ENCODE data around the gene CROCC2. TPM values are rescaled to one million over a fixed set of nuclear protein-coding genes. Genes with fewer than 3 reads are reported as not detected.

Gene CROCC2
- total RNA-seq, 1 experiment from 2014 or later: not detected

DNA sequence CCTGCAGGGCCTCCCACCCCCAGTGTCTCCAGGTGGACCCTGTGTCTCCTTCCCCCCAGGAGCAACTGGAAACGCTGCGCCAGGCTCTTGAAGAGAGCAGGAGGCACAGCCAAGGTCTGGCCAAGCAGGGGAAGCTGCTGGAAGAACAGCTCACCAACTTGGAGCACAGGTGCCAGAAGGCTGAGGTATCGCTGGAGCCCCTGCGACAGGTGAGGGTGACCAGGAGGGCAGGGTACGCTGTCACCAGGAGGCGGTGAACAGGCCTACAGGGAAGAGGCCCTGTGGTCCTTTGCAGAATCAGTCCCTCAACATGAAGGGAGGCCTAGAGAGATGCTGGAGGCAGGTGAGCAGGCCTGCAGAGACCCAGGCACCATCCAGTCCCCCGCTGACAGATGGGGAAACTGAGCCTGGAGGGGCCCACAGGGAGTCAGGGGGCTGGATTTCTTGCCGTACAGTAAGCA is 76.7 kb downstream of the CROCC2 start:
- H3K4me3 ChIP-seq (replicated peaks in 1 of 2; ENCODE audit: low read depth in 1 of 2, low read length in 2 of 2): no peak overlapping the region
- no peak for ATAC-seq
- no peak overlapping the region for H2AFZ ChIP-seq (ENCODE audit: low read depth, low read length, poor library complexity, severe bottlenecking)
- no peaks in the 10 kb centered on the region for H3K79me2 ChIP-seq (ENCODE audit: insufficient read depth, low read length)
- ChIA-PET POLR2A (no interaction called here), RAD21 (ENCODE audit: low non-redundant PET in 1 of 2, low total read pairs in 2 of 2, uncharacterized antibody in 2 of 2, unreplicated experiment in 2 of 2) (interaction anchor here in 1 of 2 experiments (1.1 kb wide), 1 partner anchor 68 kb away, joined by 3 read pairs; no protein-coding TSS in a partner anchor), CTCF (interaction anchor here (1.2 to 1.5 kb wide), 4 partner anchors 9 to 167 kb away, joined by 3 to 8 read pairs (median 6); partner anchors contain the start of gene PASK)
- no TSS peak for BruUV-seq (replicated peaks)
- peaks cover 0 to 10% of the 10 kb centered on the region in 2 experiments; a peak in 2 of 4 replicates for H3K4me1 ChIP-seq (ENCODE audit: control insufficient read depth in 1 of 2, insufficient read depth in 2 of 2, low read length in 2 of 2)
- H3K27ac ChIP-seq (ENCODE audit: low read depth, low read length): no peak overlapping the region
- H4K20me1 ChIP-seq (ENCODE audit: insufficient read depth): no peaks in the 10 kb centered on the region
- no peak for DNase-seq (ENCODE audit: low read depth, low spot score)
- intact Hi-C loops (cut with micrococcal nuclease): no loop called here
- H3K4me2 ChIP-seq (ENCODE audit: low read length): peak overlapping the region; percentile 60
- no peaks in the 10 kb centered on the region; the same call in 1 of the 2 replicates for H3K27me3 ChIP-seq (ENCODE audit: insufficient read depth, low read length)
- no peak overlapping the region for H3K9ac ChIP-seq (ENCODE audit: low read length)
- TF ChIP-seq YY1 (IDR thresholded peaks at IDR 0.05; ENCODE audit: extremely low read depth, insufficient replicate concordance, low read depth, low read length) (no peak), RAD21 (IDR thresholded peaks at IDR 0.05; ENCODE audit: low read depth) (no peak), CEBPB (IDR thresholded peaks at IDR 0.05; ENCODE audit: low read depth) (no peak), ZFX (IDR thresholded peaks at IDR 0.05) (0 out of 2 replicates have a peak, but pooled peaks have one; percentile 23)
- TF ChIP-seq, protein P1, sequence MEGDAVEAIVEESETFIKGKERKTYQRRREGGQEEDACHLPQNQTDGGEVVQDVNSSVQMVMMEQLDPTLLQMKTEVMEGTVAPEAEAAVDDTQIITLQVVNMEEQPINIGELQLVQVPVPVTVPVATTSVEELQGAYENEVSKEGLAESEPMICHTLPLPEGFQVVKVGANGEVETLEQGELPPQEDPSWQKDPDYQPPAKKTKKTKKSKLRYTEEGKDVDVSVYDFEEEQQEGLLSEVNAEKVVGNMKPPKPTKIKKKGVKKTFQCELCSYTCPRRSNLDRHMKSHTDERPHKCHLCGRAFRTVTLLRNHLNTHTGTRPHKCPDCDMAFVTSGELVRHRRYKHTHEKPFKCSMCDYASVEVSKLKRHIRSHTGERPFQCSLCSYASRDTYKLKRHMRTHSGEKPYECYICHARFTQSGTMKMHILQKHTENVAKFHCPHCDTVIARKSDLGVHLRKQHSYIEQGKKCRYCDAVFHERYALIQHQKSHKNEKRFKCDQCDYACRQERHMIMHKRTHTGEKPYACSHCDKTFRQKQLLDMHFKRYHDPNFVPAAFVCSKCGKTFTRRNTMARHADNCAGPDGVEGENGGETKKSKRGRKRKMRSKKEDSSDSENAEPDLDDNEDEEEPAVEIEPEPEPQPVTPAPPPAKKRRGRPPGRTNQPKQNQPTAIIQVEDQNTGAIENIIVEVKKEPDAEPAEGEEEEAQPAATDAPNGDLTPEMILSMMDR (IDR thresholded peaks at IDR 0.05 in 2 of 3, conservative IDR thresholded peaks at IDR 0.05 in 1 of 3; ENCODE audit: borderline replicate concordance in 1 of 3, insufficient read depth in 1 of 3, low read depth in 2 of 3, low read length in 2 of 3): no peak
- H3K9me2 ChIP-seq (ENCODE audit: insufficient read depth): no peaks in the 10 kb centered on the region
- H3K9me3 ChIP-seq (ENCODE audit: control insufficient read depth in 1 of 2, insufficient read depth in 1 of 2, low read depth in 1 of 2, low read length in 2 of 2): no peaks in the 10 kb centered on the region
- no peaks in the 10 kb centered on the region for H3K36me3 ChIP-seq (ENCODE audit: control insufficient read depth in 1 of 2, insufficient read depth in 2 of 2, low read length in 2 of 2)
